GM21423 (cell line): Measurements from ENCODE around the gene ANK2.
"Not testable (repeated sequence)": the region's sequence is repeated elsewhere in the genome, so short reads cannot be mapped to it uniquely, and the experiment has no call there.

Experiments used
- ATAC-seq: cut with Tn5 transposase; IDR thresholded peaks from one replicate; pipeline ENCODE4 v1.9.1; 2021; ENCODE audit warnings: mild to moderate bottlenecking, moderate library complexity; ENCODE audit not compliant: unreplicated experiment

ANK2 gene

GRCh38 chr4:113183032-113183605 lies 133.7 kb downstream of the ANK2 start:
- no peak for ATAC-seq

- ATAC-seq, result not testable (repeated sequence)
Observed at GRCh38 chr4:113186220-113186619, 136.8 kb downstream of the ANK2 start.

GRCh38 chr4:113186913-113187312 lies 137.5 kb downstream of the ANK2 start:
- no peak for ATAC-seq

- no peak for ATAC-seq
Observed at GRCh38 chr4:113187358-113187757, 137.9 kb downstream of the ANK2 start.

GRCh38 chr4:113189546-113189945 lies 140.1 kb downstream of the ANK2 start:
- no peak for ATAC-seq

- no peak for ATAC-seq
Observed at GRCh38 chr4:113209153-113209552, 159.7 kb downstream of the ANK2 start.

GRCh38 chr4:113209652-113210320 lies 160.3 kb downstream of the ANK2 start:
- ATAC-seq, result no peak

- ATAC-seq, result no peak
Observed at GRCh38 chr4:113212613-113213012, 163.2 kb downstream of the ANK2 start.

- no peak for ATAC-seq
Observed at GRCh38 chr4:113221990-113222389, 172.5 kb downstream of the ANK2 start.

GRCh38 chr4:113222471-113222870 lies 173.0 kb downstream of the ANK2 start:
- no peak for ATAC-seq

- ATAC-seq, result no peak
Observed at GRCh38 chr4:113223001-113223400, 173.5 kb downstream of the ANK2 start.

GRCh38 chr4:113232194-113232593 lies 182.7 kb downstream of the ANK2 start:
- ATAC-seq, result no peak

GRCh38 chr4:113236916-113237315 lies 187.5 kb downstream of the ANK2 start:
- ATAC-seq, result no peak

GRCh38 chr4:113243312-113243711 lies 193.9 kb downstream of the ANK2 start:
- ATAC-seq, result no peak

- ATAC-seq, result not testable (repeated sequence)
Observed at GRCh38 chr4:113244747-113245146, 195.3 kb downstream of the ANK2 start.

- no peak for ATAC-seq
Observed at GRCh38 chr4:113248320-113248719, 198.9 kb downstream of the ANK2 start.

GRCh38 chr4:113255628-113256027 lies 206.2 kb downstream of the ANK2 start:
- no peak for ATAC-seq

GRCh38 chr4:113256946-113257345 lies 207.5 kb downstream of the ANK2 start:
- ATAC-seq, result no peak

- ATAC-seq, result no peak
Observed at GRCh38 chr4:113260688-113261087, 211.2 kb downstream of the ANK2 start.

GRCh38 chr4:113263274-113263673 lies 213.8 kb downstream of the ANK2 start:
- ATAC-seq, result no peak

- no peak for ATAC-seq
Observed at GRCh38 chr4:113270520-113271319, 221.3 kb downstream of the ANK2 start.

GRCh38 chr4:113272523-113272922 lies 223.1 kb downstream of the ANK2 start:
- no peak for ATAC-seq
